Stromal cell of bone marrow (primary cell): ENCODE measurements around the gene ADAMTS17.

Experiments used
- DNase-seq: peaks from one replicate; pipeline ENCODE4 v3.0.0-alpha.2; 2012; ENCODE audit warnings: low read depth

Gene ADAMTS17

GRCh38 chr15:100221471-100222348 is 120.1 kb downstream of the ADAMTS17 start:
- DNase-seq: no peak

- DNase-seq: no peak
Observed at GRCh38 chr15:100220058-100220768, 121.6 kb downstream of the ADAMTS17 start.

GRCh38 chr15:100218434-100218833 is 123.3 kb downstream of the ADAMTS17 start:
- DNase-seq: no peak

- no peak for DNase-seq
Observed at GRCh38 chr15:100216182-100216581, 125.6 kb downstream of the ADAMTS17 start.

GRCh38 chr15:100215843-100216169 is 126.0 kb downstream of the ADAMTS17 start:
- DNase-seq: no peak

GRCh38 chr15:100215031-100215842 is 126.5 kb downstream of the ADAMTS17 start:
- no peak for DNase-seq

- no peak for DNase-seq
Observed at GRCh38 chr15:100211855-100212850, 129.6 kb downstream of the ADAMTS17 start.

GRCh38 chr15:100210338-100210737 is 131.4 kb downstream of the ADAMTS17 start:
- no peak for DNase-seq

- DNase-seq: no peak
Observed at GRCh38 chr15:100208921-100209603, 132.7 kb downstream of the ADAMTS17 start.

GRCh38 chr15:100207053-100207452 is 134.7 kb downstream of the ADAMTS17 start:
- no peak for DNase-seq

GRCh38 chr15:100206643-100207042 is 135.1 kb downstream of the ADAMTS17 start:
- no peak for DNase-seq

GRCh38 chr15:100205549-100206295 is 136.1 kb downstream of the ADAMTS17 start:
- DNase-seq: no peak

GRCh38 chr15:100204771-100205170 is 137.0 kb downstream of the ADAMTS17 start:
- DNase-seq: no peak

- no peak for DNase-seq
Observed at GRCh38 chr15:100204211-100204610, 137.6 kb downstream of the ADAMTS17 start.

GRCh38 chr15:100202309-100202960 is 139.3 kb downstream of the ADAMTS17 start:
- DNase-seq: no peak

GRCh38 chr15:100201376-100202280 is 140.1 kb downstream of the ADAMTS17 start:
- no peak for DNase-seq

GRCh38 chr15:100200287-100200880 is 141.4 kb downstream of the ADAMTS17 start:
- DNase-seq: no peak

- DNase-seq: no peak
Observed at GRCh38 chr15:100199711-100200286, 142.0 kb downstream of the ADAMTS17 start.
